ENCODE data around the gene ENTHD1. TPM values are rescaled to one million over a fixed set of nuclear protein-coding genes. Genes with fewer than 3 reads are reported as not detected.

Gene ENTHD1
- total RNA-seq, 1 donor: not detected

DNA sequence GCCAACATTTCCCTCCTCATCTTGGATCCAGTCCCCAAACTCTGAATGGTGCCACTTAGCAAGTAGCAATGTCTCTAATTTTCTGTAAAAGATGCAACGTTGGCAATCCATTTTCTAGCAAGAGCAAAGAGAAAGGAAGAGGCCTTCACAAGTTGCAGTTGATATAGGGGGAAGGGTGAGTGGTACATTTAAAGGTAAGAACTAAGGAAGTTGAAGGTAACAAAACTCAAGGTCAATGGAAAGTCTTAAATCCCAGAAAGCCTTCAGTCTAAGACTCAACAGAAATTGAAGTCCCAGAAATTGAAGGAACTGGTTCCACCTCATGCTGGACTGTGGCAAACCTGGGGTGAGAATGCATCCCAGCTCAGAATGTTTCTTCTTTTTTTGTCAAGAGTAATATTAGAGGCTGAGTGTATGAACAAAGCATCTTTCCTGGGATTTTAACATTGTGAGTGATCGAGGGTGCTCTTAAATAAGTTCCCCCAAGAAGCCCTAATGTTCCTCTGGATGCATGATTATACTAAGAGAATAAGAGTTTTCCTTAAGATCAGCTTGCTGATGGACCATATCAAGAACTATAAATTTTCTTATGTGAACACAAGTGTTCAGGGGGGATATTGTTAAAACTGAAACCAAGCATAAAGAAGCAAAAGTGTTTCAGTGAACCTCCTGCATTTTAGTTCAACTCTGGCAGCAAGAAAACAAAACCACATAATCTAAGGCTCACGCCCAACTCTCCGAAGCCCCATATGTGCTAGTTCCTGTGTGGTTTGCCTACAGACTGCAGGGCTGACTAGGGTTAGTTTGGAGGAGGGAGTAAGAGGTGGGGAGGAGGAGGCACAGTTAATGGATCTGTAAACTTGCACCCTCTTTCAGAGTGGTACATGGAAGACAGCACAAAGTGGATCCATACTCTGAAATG lies 7.0 kb upstream of the ENTHD1 start, which contains the start of gene GRAP2:
Gene GRAP2 (plus strand): TSS at position 779 of the 922 bp plus-strand sequence. CDS start 46,023 bp downstream, outside the sequence.
- no peak within 1 kb of the TSS for H2AFZ ChIP-seq (ENCODE audit: low read length)
- TF ChIP-seq, protein P1, sequence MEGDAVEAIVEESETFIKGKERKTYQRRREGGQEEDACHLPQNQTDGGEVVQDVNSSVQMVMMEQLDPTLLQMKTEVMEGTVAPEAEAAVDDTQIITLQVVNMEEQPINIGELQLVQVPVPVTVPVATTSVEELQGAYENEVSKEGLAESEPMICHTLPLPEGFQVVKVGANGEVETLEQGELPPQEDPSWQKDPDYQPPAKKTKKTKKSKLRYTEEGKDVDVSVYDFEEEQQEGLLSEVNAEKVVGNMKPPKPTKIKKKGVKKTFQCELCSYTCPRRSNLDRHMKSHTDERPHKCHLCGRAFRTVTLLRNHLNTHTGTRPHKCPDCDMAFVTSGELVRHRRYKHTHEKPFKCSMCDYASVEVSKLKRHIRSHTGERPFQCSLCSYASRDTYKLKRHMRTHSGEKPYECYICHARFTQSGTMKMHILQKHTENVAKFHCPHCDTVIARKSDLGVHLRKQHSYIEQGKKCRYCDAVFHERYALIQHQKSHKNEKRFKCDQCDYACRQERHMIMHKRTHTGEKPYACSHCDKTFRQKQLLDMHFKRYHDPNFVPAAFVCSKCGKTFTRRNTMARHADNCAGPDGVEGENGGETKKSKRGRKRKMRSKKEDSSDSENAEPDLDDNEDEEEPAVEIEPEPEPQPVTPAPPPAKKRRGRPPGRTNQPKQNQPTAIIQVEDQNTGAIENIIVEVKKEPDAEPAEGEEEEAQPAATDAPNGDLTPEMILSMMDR (IDR thresholded peaks at IDR 0.05; ENCODE audit: extremely low read depth, low read depth, low read length): no peak
- H3K4me3 ChIP-seq (ENCODE audit: insufficient read depth, low read length): no peak within 1 kb of the TSS
- H3K27ac ChIP-seq (ENCODE audit: low read depth, low read length): no peak within 1 kb of the TSS
- H4K20me1 ChIP-seq (ENCODE audit: insufficient read depth, low read length): no peaks in the 10 kb centered on the region
- no peak for DNase-seq (ENCODE audit: insufficient read length, low spot score, missing footprints)
- H3K9me3 ChIP-seq (ENCODE audit: low read depth, low read length): no peaks in the 10 kb centered on the region
- H3K36me3 ChIP-seq (ENCODE audit: insufficient read depth, low read length): no peaks in the 10 kb centered on the region
- peaks cover 19% of the 10 kb centered on the region for H3K27me3 ChIP-seq (ENCODE audit: insufficient read depth, low read length)
- H3K4me2 ChIP-seq (ENCODE audit: insufficient read depth, low read length): no peak within 1 kb of the TSS
- H3K79me2 ChIP-seq (ENCODE audit: insufficient read depth, low read length): no peaks in the 10 kb centered on the region
- H3K4me1 ChIP-seq (ENCODE audit: insufficient read depth, low read length): no peaks in the 10 kb centered on the region

DNA sequence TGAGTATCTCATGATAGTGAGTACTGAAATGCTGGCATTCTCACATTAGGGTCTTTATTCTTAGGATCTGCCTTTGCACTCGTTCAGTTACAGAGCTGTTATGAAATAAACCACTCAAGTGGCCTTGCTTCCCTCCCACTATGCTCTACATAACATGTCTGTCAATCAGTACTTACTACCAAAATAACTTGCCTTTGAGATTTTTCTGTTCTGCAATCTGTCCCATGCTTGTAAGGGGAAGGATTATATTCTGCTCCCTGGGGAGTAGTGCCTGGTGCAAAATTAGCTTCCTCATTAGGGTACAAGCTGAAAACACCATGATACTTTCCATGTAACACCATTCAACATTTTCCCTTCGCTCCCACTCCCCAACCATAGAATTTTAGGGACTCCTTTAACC lies 5.4 kb upstream of the ENTHD1 start:
- TF ChIP-seq, protein P1 (IDR thresholded peaks at IDR 0.05; ENCODE audit: extremely low read depth, low read depth, low read length): no peak
- Histone ChIP-seq H3K79me2 (ENCODE audit: insufficient read depth, low read length) (no peaks in the 10 kb centered on the region), H4K20me1 (ENCODE audit: insufficient read depth, low read length) (no peaks in the 10 kb centered on the region), H3K4me2 (ENCODE audit: insufficient read depth, low read length) (no peak overlapping the region), H3K27ac (ENCODE audit: low read depth, low read length) (no peak overlapping the region), H3K9me3 (ENCODE audit: low read depth, low read length) (no peaks in the 10 kb centered on the region), H3K4me3 (ENCODE audit: insufficient read depth, low read length) (no peak overlapping the region), H2AFZ (ENCODE audit: low read length) (no peak overlapping the region), H3K36me3 (ENCODE audit: insufficient read depth, low read length) (no peaks in the 10 kb centered on the region), H3K4me1 (ENCODE audit: insufficient read depth, low read length) (no peaks in the 10 kb centered on the region), H3K27me3 (ENCODE audit: insufficient read depth, low read length) (peaks cover 15% of the 10 kb centered on the region)
- no peak for DNase-seq (ENCODE audit: insufficient read length, low spot score, missing footprints)

- H4K20me1 ChIP-seq (ENCODE audit: insufficient read depth, low read length): no peaks in the 10 kb centered on the region
These were observed 4.3 kb upstream of the ENTHD1 start for GRCh38 chr22:39897841-39898240.

More at GRCh38 chr22:39897841-39898240, 4.3 kb upstream of the ENTHD1 start:
- H2AFZ ChIP-seq (ENCODE audit: low read length): no peak overlapping the region
- peaks cover 15% of the 10 kb centered on the region for H3K27me3 ChIP-seq (ENCODE audit: insufficient read depth, low read length)
- H3K79me2 ChIP-seq (ENCODE audit: insufficient read depth, low read length): no peaks in the 10 kb centered on the region
- no peaks in the 10 kb centered on the region for H3K9me3 ChIP-seq (ENCODE audit: low read depth, low read length)
- H3K4me3 ChIP-seq (ENCODE audit: insufficient read depth, low read length): no peak overlapping the region
- H3K4me1 ChIP-seq (ENCODE audit: insufficient read depth, low read length): no peaks in the 10 kb centered on the region
- no peak overlapping the region for H3K27ac ChIP-seq (ENCODE audit: low read depth, low read length)
- no peaks in the 10 kb centered on the region for H3K36me3 ChIP-seq (ENCODE audit: insufficient read depth, low read length)
- no peak for DNase-seq (ENCODE audit: insufficient read length, low spot score, missing footprints)
- TF ChIP-seq, protein P1 (IDR thresholded peaks at IDR 0.05; ENCODE audit: extremely low read depth, low read depth, low read length): no peak
- no peak overlapping the region for H3K4me2 ChIP-seq (ENCODE audit: insufficient read depth, low read length)
